ENCODE data around the gene DNAL1. TPM values are rescaled to one million over a fixed set of nuclear protein-coding genes. Genes with fewer than 3 reads are reported as not detected.
A peak's percentile ranks its signal among the peaks of the same experiment; 100 is the strongest.

DNAL1 gene
- total and polyA plus RNA-seq, 2 of the 4 experiments (the other 2 are of a cell fraction) = 4.5 to 5.4 TPM

DNA sequence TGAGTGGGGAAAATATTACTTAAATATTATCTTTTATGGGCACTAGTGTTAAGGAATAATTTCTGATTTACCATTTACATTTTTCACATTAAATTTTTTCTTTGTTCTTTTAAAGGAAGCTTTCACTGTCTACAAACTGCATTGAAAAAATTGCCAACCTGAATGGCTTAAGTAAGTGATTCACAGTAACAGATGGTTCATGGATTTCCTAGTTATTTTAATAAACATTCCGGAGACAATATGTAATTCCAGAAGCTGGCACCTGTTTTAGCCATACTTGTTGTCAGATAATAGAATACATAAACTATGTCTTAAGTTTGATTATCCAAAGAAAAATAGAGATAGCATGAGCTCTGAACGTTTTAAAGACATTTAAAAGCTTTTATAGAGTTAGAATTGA is 17.1 kb downstream of the DNAL1 start:
- no TSS peak for BruUV-seq (replicated peaks)
- no peak for ATAC-seq (ENCODE audit: low read depth)
- H3K27ac ChIP-seq (ENCODE audit: insufficient read depth, low read length) = no peak overlapping the region

More for the DNA sequence above, 17.1 kb downstream of the DNAL1 start:
- Histone ChIP-seq H2AK9ac (replicated peaks; ENCODE audit: low read depth, low read length, poor library complexity) (no peak overlapping the region), H3K27me3 (ENCODE audit: control insufficient read depth, insufficient read depth, low read length) (no peaks in the 10 kb centered on the region), H2BK20ac (ENCODE audit: low read depth, low read length) (no peak overlapping the region), H3K9ac (ENCODE audit: low read depth, low read length) (no peak overlapping the region), H4K8ac (ENCODE audit: low read depth in 2 of 2, low read length in 2 of 2) (no peak overlapping the region), H3K4ac (ENCODE audit: low read depth, low read length) (no peak overlapping the region), H3K9me3 (ENCODE audit: control insufficient read depth, insufficient read depth, low read length) (no peaks in the 10 kb centered on the region), H3K56ac (ENCODE audit: extremely low read depth, insufficient read depth, low read length) (no peak overlapping the region), H4K5ac (ENCODE audit: low read depth, low read length) (no peak overlapping the region), H4K20me1 (ENCODE audit: insufficient read depth, low read length) (no peaks in the 10 kb centered on the region; the same call in 1 of the 2 replicates), H2AK5ac (ENCODE audit: low read depth, low read length) (no peak overlapping the region), H2BK5ac (ENCODE audit: low read depth, low read length, poor library complexity, severe bottlenecking) (no peak overlapping the region), H2BK15ac (ENCODE audit: low read depth, low read length) (no peak overlapping the region), H3K14ac (replicated peaks; ENCODE audit: low read depth, low read length) (no peak overlapping the region), H3K4me2 (ENCODE audit: low read depth, low read length) (no peak overlapping the region), H3K4me1 (ENCODE audit: control insufficient read depth, insufficient read depth, low read length) (no peaks in the 10 kb centered on the region), H3K18ac (ENCODE audit: low read depth, low read length) (no peak overlapping the region), H2BK120ac (ENCODE audit: low read depth, low read length) (no peak overlapping the region), H3K4me3 (ENCODE audit: insufficient read depth, low read depth, low read length) (no peak overlapping the region), H3K9me1 (ENCODE audit: insufficient read depth, low read length) (no peaks in the 10 kb centered on the region), H3K79me1 (ENCODE audit: low read depth in 1 of 2, low read length in 2 of 2) (peaks cover 0 to 4% of the 10 kb centered on the region in 2 experiments; a peak in 2 of 4 replicates), H3K36me3 (ENCODE audit: control insufficient read depth, insufficient read depth, low read length) (peaks cover 2% of the 10 kb centered on the region; the same call in 1 of the 2 replicates), H3K23ac (ENCODE audit: low read depth, low read length) (no peak overlapping the region), H2AFZ (replicated peaks; ENCODE audit: low read length, poor library complexity) (no peak overlapping the region), H4K91ac (ENCODE audit: insufficient read depth, low read depth, low read length) (no peak overlapping the region)
- POLR2A ChIA-PET (ENCODE audit: unreplicated experiment) = no interaction called here
- dilution Hi-C loops (cut with HindIII; ENCODE audit: low sequenced_read_pairs, unreplicated experiment) (no loop called here), in situ Hi-C loops (cut with MboI; ENCODE audit: low sequenced_read_pairs) (no loop called here), intact Hi-C loops (cut with micrococcal nuclease) (no loop called here)
- WGBS, 2 experiments (ENCODE audit: extremely low coverage in 2 of 2, insufficient read length in 1 of 2) = no CpG with 5 or more reads among the region's 2 CpGs
- no peak for TF ChIP-seq MAZ (IDR thresholded peaks at IDR 0.05; ENCODE audit: borderline replicate concordance, low read depth, low read length)
- no peak for TF ChIP-seq RAD21 (IDR thresholded peaks at IDR 0.05; ENCODE audit: low read length)
- TF ChIP-seq, protein P1, sequence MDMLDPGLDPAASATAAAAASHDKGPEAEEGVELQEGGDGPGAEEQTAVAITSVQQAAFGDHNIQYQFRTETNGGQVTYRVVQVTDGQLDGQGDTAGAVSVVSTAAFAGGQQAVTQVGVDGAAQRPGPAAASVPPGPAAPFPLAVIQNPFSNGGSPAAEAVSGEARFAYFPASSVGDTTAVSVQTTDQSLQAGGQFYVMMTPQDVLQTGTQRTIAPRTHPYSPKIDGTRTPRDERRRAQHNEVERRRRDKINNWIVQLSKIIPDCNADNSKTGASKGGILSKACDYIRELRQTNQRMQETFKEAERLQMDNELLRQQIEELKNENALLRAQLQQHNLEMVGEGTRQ (IDR thresholded peaks at IDR 0.05; ENCODE audit: low read depth, low read length) = no peak
- no peak for TF ChIP-seq CHD1 (IDR thresholded peaks at IDR 0.05; ENCODE audit: low read depth, low read length)
- TF ChIP-seq SMC3 (IDR thresholded peaks at IDR 0.05; ENCODE audit: low read depth, low read length) = no peak
- TF ChIP-seq POLR2A (IDR thresholded peaks at IDR 0.05; ENCODE audit: low read depth, low read length) = no peak
- CTCF ChIA-PET = interaction anchor here (0.6 to 1.4 kb wide), 2 partner anchors 17 to 201 kb away, joined by 3 to 5 read pairs; partner anchors contain the start of gene DNAL1
- DNase-seq = peak; percentile 57

Measured in IMR-90 (cell line).